ENCODE data around the gene PLA2G4B. TPM values are rescaled to one million over a fixed set of nuclear protein-coding genes. Genes with fewer than 3 reads are reported as not detected.

The PLA2G4B gene
- total RNA-seq, 1 experiment from 2014 or later: 3.7 TPM

DNA sequence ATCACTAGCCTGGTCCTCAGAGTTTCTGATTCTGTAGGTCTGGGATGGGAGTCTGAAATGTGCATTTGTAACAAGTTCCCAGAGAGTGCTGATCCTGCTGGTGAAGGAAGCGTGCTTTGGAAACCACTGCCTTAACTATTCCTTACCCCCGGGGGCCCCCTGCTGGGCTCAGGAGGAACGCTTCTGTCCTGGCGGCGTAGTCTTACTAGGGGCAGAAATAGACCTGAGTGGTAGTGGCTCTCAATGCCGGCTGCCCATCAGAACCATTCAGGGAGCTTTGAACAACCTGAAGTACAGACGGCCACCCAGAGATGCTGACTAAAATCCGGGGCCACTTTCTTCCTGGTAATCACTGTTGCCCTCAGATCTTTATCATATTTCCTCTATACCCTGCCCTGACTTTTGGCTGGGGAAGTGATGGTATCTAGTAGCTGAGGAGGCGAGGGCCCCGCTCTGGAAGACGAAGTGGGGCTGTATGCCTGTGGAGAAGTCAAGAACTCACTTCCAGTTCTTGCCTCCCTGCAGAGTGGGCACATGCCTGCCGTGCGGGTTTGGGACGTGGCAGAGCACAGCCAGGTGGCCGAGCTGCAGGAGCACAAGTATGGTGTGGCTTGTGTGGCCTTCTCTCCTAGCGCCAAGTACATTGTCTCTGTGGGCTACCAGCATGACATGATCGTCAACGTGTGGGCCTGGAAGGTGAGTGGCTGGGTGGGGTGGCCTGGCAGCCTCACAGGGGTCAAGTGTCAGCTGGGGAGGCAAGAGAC lies 27.0 kb upstream of the PLA2G4B start:
- Histone ChIP-seq H3K27ac (ENCODE audit: insufficient read length, low read depth, low read length) (no peak overlapping the region), H3K79me1 (ENCODE audit: insufficient read depth, low read depth, low read length, poor library complexity, severe bottlenecking) (no peaks in the 10 kb centered on the region), H3K56ac (ENCODE audit: insufficient read length, low read depth, low read length) (no peak overlapping the region), H3K9ac (ENCODE audit: extremely low read depth, insufficient read length, low read length) (no peak overlapping the region), H3K4me2 (ENCODE audit: insufficient read depth, insufficient read length, low read length) (no peak overlapping the region), H2AK5ac (ENCODE audit: insufficient read length, low read length) (no peak overlapping the region), H3K4me1 (ENCODE audit: insufficient read depth, low read length) (no peaks in the 10 kb centered on the region), H4K91ac (ENCODE audit: insufficient read length, low read depth, low read length) (no peak overlapping the region), H3K14ac (ENCODE audit: insufficient read depth, low read length) (no peak overlapping the region), H3K23ac (ENCODE audit: insufficient read length, low read depth, low read length) (no peak overlapping the region), H3K23me2 (ENCODE audit: insufficient read length, low read depth, low read length, poor library complexity, severe bottlenecking) (no peaks in the 10 kb centered on the region), H3K79me2 (ENCODE audit: insufficient read depth, low read length) (no peaks in the 10 kb centered on the region), H4K20me1 (ENCODE audit: control insufficient read depth, insufficient read depth, insufficient read length) (no peaks in the 10 kb centered on the region), H2BK20ac (ENCODE audit: low read depth, low read length, poor library complexity, severe bottlenecking) (no peak overlapping the region), H2AFZ (ENCODE audit: low read length) (no peak overlapping the region), H2BK15ac (ENCODE audit: low read depth, low read length) (no peak overlapping the region), H2BK12ac (ENCODE audit: insufficient read length, low read depth, low read length) (no peak overlapping the region), H3K18ac (ENCODE audit: insufficient read length, low read depth, low read length) (no peak overlapping the region), H3K4ac (ENCODE audit: low read depth, low read length) (no peak overlapping the region), H2BK5ac (ENCODE audit: insufficient read length, low read length) (no peak overlapping the region), H3T11ph (ENCODE audit: low read length) (no peak overlapping the region), H4K8ac (replicated peaks; ENCODE audit: insufficient read length, low read depth, low read length) (no peak overlapping the region), H3K27me3 (ENCODE audit: insufficient read depth, low read length) (no peaks in the 10 kb centered on the region), H4K5ac (ENCODE audit: insufficient read length, low read depth, low read length) (no peak overlapping the region), H3K9me3 (ENCODE audit: control insufficient read depth, low read depth, low read length) (no peaks in the 10 kb centered on the region), H2BK120ac (ENCODE audit: low read depth, low read length, poor library complexity, severe bottlenecking) (no peak overlapping the region)
- Mint-ChIP-seq H3K9me3 (no peaks in the 10 kb centered on the region), H3K4me3 (no peak overlapping the region), H3K27me3 (ENCODE audit: low read depth) (no peaks in the 10 kb centered on the region), H3K36me3 (ENCODE audit: insufficient read depth in 1 of 3, low read depth in 3 of 3) (no peaks in the 10 kb centered on the region; a peak in 1 of 7 replicates), H3K4me1 (peaks cover 5 to 7% of the 10 kb centered on the region in 2 experiments), H3K27ac (no peak overlapping the region; a peak in 1 of 7 replicates)
- TF ChIP-seq, protein P1, sequence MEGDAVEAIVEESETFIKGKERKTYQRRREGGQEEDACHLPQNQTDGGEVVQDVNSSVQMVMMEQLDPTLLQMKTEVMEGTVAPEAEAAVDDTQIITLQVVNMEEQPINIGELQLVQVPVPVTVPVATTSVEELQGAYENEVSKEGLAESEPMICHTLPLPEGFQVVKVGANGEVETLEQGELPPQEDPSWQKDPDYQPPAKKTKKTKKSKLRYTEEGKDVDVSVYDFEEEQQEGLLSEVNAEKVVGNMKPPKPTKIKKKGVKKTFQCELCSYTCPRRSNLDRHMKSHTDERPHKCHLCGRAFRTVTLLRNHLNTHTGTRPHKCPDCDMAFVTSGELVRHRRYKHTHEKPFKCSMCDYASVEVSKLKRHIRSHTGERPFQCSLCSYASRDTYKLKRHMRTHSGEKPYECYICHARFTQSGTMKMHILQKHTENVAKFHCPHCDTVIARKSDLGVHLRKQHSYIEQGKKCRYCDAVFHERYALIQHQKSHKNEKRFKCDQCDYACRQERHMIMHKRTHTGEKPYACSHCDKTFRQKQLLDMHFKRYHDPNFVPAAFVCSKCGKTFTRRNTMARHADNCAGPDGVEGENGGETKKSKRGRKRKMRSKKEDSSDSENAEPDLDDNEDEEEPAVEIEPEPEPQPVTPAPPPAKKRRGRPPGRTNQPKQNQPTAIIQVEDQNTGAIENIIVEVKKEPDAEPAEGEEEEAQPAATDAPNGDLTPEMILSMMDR (conservative IDR thresholded peaks at IDR 0.05): peak; percentile 83
- no CpG with 5 or more reads among the region's 18 CpGs for WGBS (ENCODE audit: extremely low coverage, insufficient read length, low lambda C conversion rate)
- peak; percentile 81 for DNase-seq
